ENCODE measurements around the gene CD300LF.

Gene CD300LF

DNA sequence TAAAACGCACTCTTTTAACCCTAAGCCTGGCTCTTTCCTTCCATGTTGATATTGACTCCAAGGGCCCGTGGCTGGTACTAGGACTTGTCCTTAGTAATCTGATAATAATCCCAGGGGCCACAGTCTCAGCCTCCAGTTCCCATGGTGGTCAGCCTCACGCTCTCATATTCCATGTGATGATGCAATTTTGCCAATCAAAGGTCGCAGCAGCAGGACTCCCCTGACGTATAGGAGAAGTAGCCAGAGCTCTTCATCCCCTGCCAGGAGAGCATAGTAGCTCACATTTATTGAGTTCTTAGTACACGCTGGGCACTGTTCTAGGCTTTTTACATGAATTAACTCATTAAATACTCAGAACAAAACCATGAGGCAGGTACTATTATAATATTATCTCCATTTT is 42.4 kb downstream of the CD300LF start:
- TF ChIP-seq, protein P1, sequence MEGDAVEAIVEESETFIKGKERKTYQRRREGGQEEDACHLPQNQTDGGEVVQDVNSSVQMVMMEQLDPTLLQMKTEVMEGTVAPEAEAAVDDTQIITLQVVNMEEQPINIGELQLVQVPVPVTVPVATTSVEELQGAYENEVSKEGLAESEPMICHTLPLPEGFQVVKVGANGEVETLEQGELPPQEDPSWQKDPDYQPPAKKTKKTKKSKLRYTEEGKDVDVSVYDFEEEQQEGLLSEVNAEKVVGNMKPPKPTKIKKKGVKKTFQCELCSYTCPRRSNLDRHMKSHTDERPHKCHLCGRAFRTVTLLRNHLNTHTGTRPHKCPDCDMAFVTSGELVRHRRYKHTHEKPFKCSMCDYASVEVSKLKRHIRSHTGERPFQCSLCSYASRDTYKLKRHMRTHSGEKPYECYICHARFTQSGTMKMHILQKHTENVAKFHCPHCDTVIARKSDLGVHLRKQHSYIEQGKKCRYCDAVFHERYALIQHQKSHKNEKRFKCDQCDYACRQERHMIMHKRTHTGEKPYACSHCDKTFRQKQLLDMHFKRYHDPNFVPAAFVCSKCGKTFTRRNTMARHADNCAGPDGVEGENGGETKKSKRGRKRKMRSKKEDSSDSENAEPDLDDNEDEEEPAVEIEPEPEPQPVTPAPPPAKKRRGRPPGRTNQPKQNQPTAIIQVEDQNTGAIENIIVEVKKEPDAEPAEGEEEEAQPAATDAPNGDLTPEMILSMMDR (IDR thresholded peaks at IDR 0.05; ENCODE audit: low read depth, low read length, missing control alignments): no peak
- H3K4me3 ChIP-seq (ENCODE audit: low read depth, low read length): no peak overlapping the region
- no peak for DNase-seq (ENCODE audit: low read depth)

DNA sequence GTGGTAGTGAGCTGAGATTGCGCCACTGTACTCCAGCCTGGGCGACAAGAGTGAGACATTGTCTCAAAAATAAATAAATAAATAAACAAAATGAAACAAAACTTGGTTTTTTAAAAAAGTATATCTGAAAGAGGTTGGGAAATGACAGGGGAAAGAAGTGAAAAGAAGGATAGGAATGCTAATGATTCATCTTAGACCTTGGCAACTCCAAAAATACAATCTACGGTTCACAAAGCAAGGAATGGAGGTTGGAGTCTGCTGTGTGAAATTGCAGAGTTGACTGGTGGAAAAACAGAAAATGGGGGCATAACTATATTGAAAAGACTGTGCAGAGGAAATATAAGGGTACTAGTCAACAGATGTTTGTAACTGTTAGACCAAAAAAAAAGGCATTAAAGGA is 49.2 kb downstream of the CD300LF start:
- DNase-seq (ENCODE audit: low read depth): no peak
- TF ChIP-seq, protein P1 (IDR thresholded peaks at IDR 0.05; ENCODE audit: low read depth, low read length, missing control alignments): no peak
- no peak overlapping the region for H3K4me3 ChIP-seq (ENCODE audit: low read depth, low read length)

DNA sequence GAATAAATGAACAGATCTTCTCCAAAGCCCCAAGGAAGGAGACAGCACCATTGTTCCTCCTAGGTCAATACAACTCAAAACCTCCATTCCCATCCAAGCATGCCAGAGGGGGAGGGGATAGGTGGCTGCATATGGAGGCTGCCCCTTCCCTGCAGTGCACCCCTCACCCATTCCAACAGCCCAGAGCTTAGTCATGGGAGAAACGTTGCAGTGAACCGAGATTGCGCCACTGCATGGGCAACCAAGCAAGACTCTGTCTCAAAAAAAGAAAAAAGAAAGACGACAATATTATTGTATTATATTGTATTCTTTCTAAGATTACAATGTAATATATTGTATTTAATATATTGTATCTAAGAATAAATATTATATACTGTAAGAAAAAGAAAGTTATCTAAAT is 52.8 kb downstream of the CD300LF start:
- H3K4me3 ChIP-seq (ENCODE audit: low read depth, low read length): no peak overlapping the region
- no peak for DNase-seq (ENCODE audit: low read depth)
- TF ChIP-seq, protein P1 (IDR thresholded peaks at IDR 0.05; ENCODE audit: low read depth, low read length, missing control alignments): no peak

DNA sequence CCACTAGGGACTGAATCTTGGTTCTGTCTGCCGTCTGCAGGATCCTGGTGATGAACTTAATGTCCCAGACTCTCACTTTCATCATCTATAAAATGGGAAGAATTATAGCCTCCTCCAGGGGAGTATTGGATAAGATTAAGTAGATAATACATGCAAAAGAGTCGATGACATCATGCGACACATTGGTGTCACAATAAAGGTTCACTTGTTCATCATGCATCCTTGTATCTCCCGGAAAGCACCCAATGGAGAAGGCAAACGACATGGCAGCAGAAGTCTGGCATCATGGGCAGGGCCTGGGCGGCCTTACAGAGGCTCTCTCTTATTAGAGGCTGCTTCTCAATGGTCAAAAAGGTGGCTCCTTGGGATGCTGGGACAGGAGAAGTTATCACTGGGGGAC is 54.1 kb downstream of the CD300LF start:
- H3K4me3 ChIP-seq (ENCODE audit: low read depth, low read length): no peak overlapping the region
- TF ChIP-seq, protein P1 (IDR thresholded peaks at IDR 0.05; ENCODE audit: low read depth, low read length, missing control alignments): no peak
- no peak for DNase-seq (ENCODE audit: low read depth)

DNA sequence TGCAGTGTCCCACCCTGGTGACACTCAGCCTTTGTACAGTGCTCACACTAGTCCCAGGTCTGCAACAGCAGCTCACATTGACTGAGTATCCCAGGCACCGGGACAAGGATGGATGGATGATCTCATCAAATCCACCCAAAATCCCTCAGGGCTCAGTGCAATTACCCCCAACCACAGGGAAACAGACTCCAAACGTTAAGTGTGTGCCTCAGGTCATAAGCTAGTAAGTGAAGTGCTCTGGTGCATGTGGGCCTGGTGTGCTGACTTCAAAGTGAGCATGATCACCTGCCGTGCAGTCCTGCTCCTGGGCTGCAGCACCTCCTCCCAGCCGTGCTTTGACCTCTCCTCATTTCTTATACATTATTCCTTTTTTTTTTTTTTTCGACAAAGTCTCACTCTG is 58.0 kb downstream of the CD300LF start:
- H3K4me3 ChIP-seq (ENCODE audit: low read depth, low read length): no peak overlapping the region
- DNase-seq (ENCODE audit: low read depth): no peak
- TF ChIP-seq, protein P1 (IDR thresholded peaks at IDR 0.05; ENCODE audit: low read depth, low read length, missing control alignments): no peak

DNA sequence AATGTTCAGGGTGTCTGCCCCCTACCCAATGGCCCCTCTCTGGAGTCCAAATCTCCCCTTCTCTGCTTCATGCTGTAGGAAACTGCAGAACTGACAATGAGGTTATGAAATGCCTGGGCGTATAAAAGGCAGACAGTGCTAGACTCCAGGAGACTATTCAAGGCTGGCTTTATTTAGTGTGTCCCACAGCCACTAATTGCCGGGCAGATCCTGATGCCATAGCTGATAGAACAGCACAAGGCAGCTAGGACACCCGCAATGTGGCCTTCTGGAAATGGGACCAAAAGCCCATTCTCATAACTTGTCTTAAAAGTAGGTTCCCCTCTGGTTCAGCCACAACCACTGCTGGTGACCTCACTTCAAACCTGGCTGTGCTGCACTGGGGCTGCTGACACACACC is 60.7 kb downstream of the CD300LF start:
- DNase-seq (ENCODE audit: low read depth): no peak
- TF ChIP-seq, protein P1 (IDR thresholded peaks at IDR 0.05; ENCODE audit: low read depth, low read length, missing control alignments): no peak
- H3K4me3 ChIP-seq (ENCODE audit: low read depth, low read length): no peak overlapping the region

DNA sequence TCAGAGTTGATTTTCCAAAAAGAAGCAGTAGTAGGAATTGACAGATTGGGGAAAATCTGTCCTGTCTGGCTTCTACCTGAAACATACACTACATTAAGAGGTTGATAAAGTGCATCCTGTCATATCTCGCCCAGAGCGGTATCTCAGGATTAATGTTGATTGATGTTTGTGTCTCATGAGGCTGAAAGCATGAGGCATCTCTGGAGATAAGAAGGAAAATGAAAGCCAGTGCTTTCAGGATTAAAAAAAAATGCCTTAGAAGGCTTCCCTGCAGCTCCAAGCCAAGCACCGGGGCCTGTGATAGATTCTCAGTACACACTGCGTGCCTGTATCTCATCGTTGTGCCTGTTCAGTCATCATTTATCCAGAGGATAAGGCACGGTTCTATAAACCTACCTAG is 62.8 kb downstream of the CD300LF start:
- TF ChIP-seq, protein P1 (IDR thresholded peaks at IDR 0.05; ENCODE audit: low read depth, low read length, missing control alignments): no peak
- no peak for DNase-seq (ENCODE audit: low read depth)
- no peak overlapping the region for H3K4me3 ChIP-seq (ENCODE audit: low read depth, low read length)
